A549 (cell line): ENCODE measurements around the gene NLRX1. TPM values are rescaled to one million over a fixed set of nuclear protein-coding genes. Genes with fewer than 3 reads are reported as not detected.

ENCODE experiments used
- ATAC-seq, 2 experiments: fragments of 200-7000 bp in 1 of 2; fragments of >200 bp in 1 of 2; cut with Nextera tagmentation in 1 of 2; cut with Tn5 transposase in 1 of 2; 3 replicates each; pipeline versions ENCODE4 v1.8.0 to v1.9.1; 2018 to 2020; ENCODE audit warnings: mild to moderate bottlenecking in 1 of 2, moderate library complexity in 1 of 2
- CTCF ChIA-PET: fragments of 300-600 bp; sonication (Branson Sonifier 250); formaldehyde crosslinking; extraction: SDS; loops from one replicate; lab custom pipeline; 2021; ENCODE audit warnings: antibody characterized with exemption, inconsistent platforms; lab: Yijun Ruan, JAX
- POLR2A ChIA-PET: fragments of 350-600 bp; formaldehyde crosslinking; extraction: SDS; loops from one replicate; lab custom pipeline; 2021; ENCODE audit warnings: antibody characterized with exemption, inconsistent platforms; lab: Yijun Ruan, JAX
- DNase-seq, 2 experiments: peaks; one replicate each; pipeline versions ENCODE4 v3.0.0 to v3.0.0-alpha.2; 2011 to 2016; ENCODE audit warnings: low read depth in 1 of 2, low spot score in 1 of 2
- FAIRE-seq: peaks from 2 replicates; lab custom pipeline; 2011; peaks lifted over from hg19 to GRCh38; lab: Jason Lieb, UNC
- H3K27ac ChIP-seq, 2 experiments: fragments of >200 bp; sonication (Bioruptor Twin); formaldehyde crosslinking; 3 replicates each; pipeline ENCODE4 v1.5.1; 2016 to 2017
- H3K4me1 ChIP-seq: fragments of >200 bp; sonication (Bioruptor Twin); formaldehyde crosslinking; 3 replicates; pipeline ENCODE4 v1.6.1; 2016
- H3K4me2 ChIP-seq: fragments of >200 bp; sonication (Bioruptor Twin); formaldehyde crosslinking; 3 replicates; pipeline ENCODE4 v1.6.1; 2016
- H3K4me3 ChIP-seq: fragments of >200 bp; sonication (Bioruptor Twin); formaldehyde crosslinking; 3 replicates; pipeline ENCODE4 v1.5.1; 2016
- H3K9me3 ChIP-seq: fragments of >200 bp; sonication (Bioruptor Twin); formaldehyde crosslinking; 3 replicates; pipeline ENCODE4 v1.6.1; 2016
- BHLHE40 ChIP-seq: IDR thresholded peaks from 2 replicates; pipeline ENCODE4 v1.6.1; 2012; ENCODE audit warnings: low read depth, low read length, inconsistent platforms
- CBX8 ChIP-seq: fragments of 200-600 bp; sonication (generic); IDR thresholded peaks from 2 replicates; pipeline ENCODE4 v1.6.1; 2016
- CEBPB ChIP-seq, 2 experiments: fragments of >200 bp in 1 of 2; sonication (Bioruptor Twin) in 1 of 2; formaldehyde crosslinking in 1 of 2; IDR thresholded peaks; 2 replicates each; pipeline ENCODE4 v1.6.1; 2012 to 2016
- EHF ChIP-seq: fragments of 250-450 bp; sonication (Bioruptor Pico); IDR thresholded peaks from 2 replicates; pipeline ENCODE4 v1.5.0; 2020; ENCODE audit warnings: mild to moderate bottlenecking
- EHMT2 ChIP-seq: fragments of 200-600 bp; sonication (generic); IDR thresholded peaks from 2 replicates; pipeline ENCODE4 v1.6.1; 2016; ENCODE audit warnings: antibody characterized with exemption, low read depth, mild to moderate bottlenecking, moderate library complexity
- EP300 ChIP-seq, 2 experiments: fragments of >200 bp; sonication (Bioruptor Twin); formaldehyde crosslinking; IDR thresholded peaks; 2 replicates in 1 of 2; 3 replicates in 1 of 2; pipeline ENCODE4 v1.6.1; 2016 to 2017
- FOXS1 ChIP-seq: fragments of 250-450 bp; sonication (Bioruptor Pico); IDR thresholded peaks from 2 replicates; pipeline ENCODE4 v1.5.0; 2020; ENCODE audit warnings: mild to moderate bottlenecking, moderate library complexity
- HDAC2 ChIP-seq: fragments of 200-600 bp; sonication (generic); IDR thresholded peaks from 2 replicates; pipeline ENCODE4 v1.6.1; 2016
- HES2 ChIP-seq: fragments of >200 bp; sonication (Bioruptor Twin); formaldehyde crosslinking; IDR thresholded peaks from 2 replicates; pipeline ENCODE4 v1.6.1; 2016
- HEYL ChIP-seq: fragments of 250-450 bp; sonication (Bioruptor Pico); IDR thresholded peaks from 2 replicates; pipeline ENCODE4 v1.8.0; 2021; ENCODE audit warnings: mild to moderate bottlenecking, moderate library complexity
- HOXA7 ChIP-seq: fragments of 250-450 bp; sonication (Bioruptor Pico); IDR thresholded peaks from 2 replicates; pipeline ENCODE4 v1.5.0; 2020; ENCODE audit warnings: mild to moderate bottlenecking, moderate library complexity
- HOXB13 ChIP-seq: fragments of 250-450 bp; sonication (Bioruptor Pico); IDR thresholded peaks from 2 replicates; pipeline ENCODE4 v1.5.0; 2020; ENCODE audit warnings: low read depth, mild to moderate bottlenecking, moderate library complexity
- HOXB5 ChIP-seq: fragments of 250-450 bp; sonication (Bioruptor Pico); IDR thresholded peaks from 2 replicates; pipeline ENCODE4 v1.5.0; 2020; ENCODE audit warnings: mild to moderate bottlenecking, moderate library complexity
- KDM1A ChIP-seq: fragments of 200-600 bp; sonication (generic); IDR thresholded peaks from 2 replicates; pipeline ENCODE4 v1.6.1; 2016; ENCODE audit warnings: low read depth, mild to moderate bottlenecking
- MAFK ChIP-seq: fragments of 450-650 bp; IDR thresholded peaks from 2 replicates; pipeline ENCODE4 v1.6.1; 2014; ENCODE audit not compliant: partially characterized antibody
- MYC ChIP-seq: IDR thresholded peaks from 2 replicates; pipeline ENCODE4 v1.6.1; 2012; ENCODE audit warnings: mild to moderate bottlenecking, inconsistent platforms, low read length, improper control_type of control experiment, borderline replicate concordance
- NFE2L2 ChIP-seq: fragments of 150-350 bp; conservative IDR thresholded peaks from 2 replicates; pipeline ENCODE4 v1.6.1; 2014; ENCODE audit warnings: low read length
- NR3C1 ChIP-seq: fragments of >200 bp; sonication (Bioruptor Twin); formaldehyde crosslinking; IDR thresholded peaks from 3 replicates; pipeline ENCODE4 v1.6.1; 2017
- PHF8 ChIP-seq: fragments of 200-600 bp; sonication (generic); IDR thresholded peaks from 2 replicates; pipeline ENCODE4 v1.6.1; 2016; ENCODE audit warnings: low read depth, mild to moderate bottlenecking, antibody characterized with exemption, moderate library complexity, borderline replicate concordance
- POLR2A ChIP-seq: IDR thresholded peaks from 2 replicates; pipeline ENCODE4 v1.6.1; 2012; ENCODE audit warnings: mild to moderate bottlenecking, low read length
- POLR2AphosphoS2 ChIP-seq: conservative IDR thresholded peaks from 2 replicates; pipeline ENCODE4 v1.6.1; 2012; ENCODE audit warnings: low read length, improper control_type of control experiment, inconsistent platforms
- RAD21 ChIP-seq, 2 experiments: fragments of >200 bp in 1 of 2; sonication (Bioruptor Twin) in 1 of 2; formaldehyde crosslinking in 1 of 2; IDR thresholded peaks in 1 of 2; conservative IDR thresholded peaks in 1 of 2; 2 replicates in 1 of 2; 3 replicates in 1 of 2; pipeline ENCODE4 v1.6.1; 2012 to 2018; ENCODE audit warnings: inconsistent platforms in 1 of 2
- RCOR1 ChIP-seq: fragments of 150-350 bp; IDR thresholded peaks from 2 replicates; pipeline ENCODE4 v1.6.1; 2014; ENCODE audit warnings: antibody characterized with exemption, low read length, low read depth
- SMC3 ChIP-seq: fragments of >200 bp; sonication (Bioruptor Twin); formaldehyde crosslinking; IDR thresholded peaks from 3 replicates; pipeline ENCODE4 v1.6.1; 2018; ENCODE audit warnings: inconsistent platforms
- TFCP2L1 ChIP-seq: fragments of 250-450 bp; sonication (Bioruptor Pico); IDR thresholded peaks from 2 replicates; pipeline ENCODE4 v1.5.0; 2021; ENCODE audit warnings: mild to moderate bottlenecking
- TP53 ChIP-seq: fragments of 250-450 bp; sonication (Bioruptor Pico); IDR thresholded peaks from 2 replicates; pipeline ENCODE4 v1.5.0; 2021; ENCODE audit warnings: mild to moderate bottlenecking, moderate library complexity
- USF2 ChIP-seq: fragments of 450-650 bp; IDR thresholded peaks from 2 replicates; pipeline ENCODE4 v1.6.1; 2014; ENCODE audit warnings: antibody characterized with exemption
- ZC3H11A ChIP-seq: fragments of 450-650 bp; IDR thresholded peaks from 2 replicates; pipeline ENCODE4 v1.6.1; 2014; ENCODE audit warnings: antibody characterized with exemption, mild to moderate bottlenecking
- ZNF302 ChIP-seq: fragments of 250-450 bp; sonication (Bioruptor Pico); IDR thresholded peaks from 2 replicates; pipeline ENCODE4 v1.9.0; 2021; ENCODE audit warnings: inconsistent platforms, mild to moderate bottlenecking, moderate library complexity
- WGBS: methylation state at CpG from one replicate; pipeline ENCODE4 v1.1.6; 2017; ENCODE audit errors: missing lambda C conversion rate; 5-methylcytosine and 5-hydroxymethylcytosine counted together
- polyA plus RNA-seq, 4 experiments: library from polyadenylated mRNA; depleted of rRNA in 3 of 4; stranded (reverse); fragments of >200 nt; fragmentation: RNase III in 1 of 4; extraction: RNeasy Plus Mini Kit Qiagen cat#74134 plus additional on column Dnase treatment in 1 of 4; gene quantifications; 2 replicates in 3 of 4; 3 replicates in 1 of 4; pipeline ENCODE4 v1.2.3, GENCODE V29; 2011 to 2017
- TF ChIP-seq, protein P1 (sequence below): fragments of 250-450 bp; sonication (Bioruptor Pico); IDR thresholded peaks from 2 replicates; pipeline ENCODE4 v1.5.0; 2020; ENCODE audit warnings: low read depth, mild to moderate bottlenecking, moderate library complexity

Gene NLRX1
- polyA plus RNA-seq, 2 of the 4 experiments (the other 2 are of a cell fraction) = 8.4 to 8.5 TPM

- FAIRE-seq (no peak), ATAC-seq (peak; percentile 57 to 64), DNase-seq (no peak)
- Histone ChIP-seq H3K27ac (peak overlapping the region; percentile 94 to 99), H3K4me2 (peak overlapping the region; percentile 98), H3K4me3 (peak overlapping the region; percentile 98), H3K9me3 (no peaks in the 10 kb centered on the region), H3K4me1 (peaks cover 21% of the 10 kb centered on the region)
- 10% methylated on average over 9 of the region's 41 CpGs for WGBS
- ChIA-PET CTCF (interaction anchor here (0.7 to 2.7 kb wide), 23 partner anchors 9 to 268 kb away, joined by 3 to 17 read pairs (median 4); partner anchors contain the start of gene C1QTNF5), POLR2A (interaction anchor here (1.4 to 1.5 kb wide), 2 partner anchors 38 to 122 kb away, joined by 3 to 4 read pairs; partner anchors contain the start of gene HMBS)
- TF ChIP-seq PHF8 (no peak), SMC3 (no peak), CEBPB (IDR thresholded peaks at IDR 0.05) (no peak), HES2 (no peak), FOXS1 (no peak), NR3C1 (no peak), POLR2A (no peak), TFCP2L1 (CRISPR knock-in tag) (no peak), HDAC2 (no peak), HEYL (no peak), HOXB13 (CRISPR knock-in tag) (no peak), EHMT2 (no peak), TP53 (no peak), EHF (CRISPR knock-in tag) (no peak), RCOR1 (no peak)
- TF ChIP-seq, protein P1, sequence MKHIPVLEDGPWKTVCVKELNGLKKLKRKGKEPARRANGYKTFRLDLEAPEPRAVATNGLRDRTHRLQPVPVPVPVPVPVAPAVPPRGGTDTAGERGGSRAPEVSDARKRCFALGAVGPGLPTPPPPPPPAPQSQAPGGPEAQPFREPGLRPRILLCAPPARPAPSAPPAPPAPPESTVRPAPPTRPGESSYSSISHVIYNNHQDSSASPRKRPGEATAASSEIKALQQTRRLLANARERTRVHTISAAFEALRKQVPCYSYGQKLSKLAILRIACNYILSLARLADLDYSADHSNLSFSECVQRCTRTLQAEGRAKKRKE (CRISPR knock-in tag) = no peak
These were observed 38.2 kb downstream of the NLRX1 start for GRCh38 chr11:119206511-119207414.

DNA sequence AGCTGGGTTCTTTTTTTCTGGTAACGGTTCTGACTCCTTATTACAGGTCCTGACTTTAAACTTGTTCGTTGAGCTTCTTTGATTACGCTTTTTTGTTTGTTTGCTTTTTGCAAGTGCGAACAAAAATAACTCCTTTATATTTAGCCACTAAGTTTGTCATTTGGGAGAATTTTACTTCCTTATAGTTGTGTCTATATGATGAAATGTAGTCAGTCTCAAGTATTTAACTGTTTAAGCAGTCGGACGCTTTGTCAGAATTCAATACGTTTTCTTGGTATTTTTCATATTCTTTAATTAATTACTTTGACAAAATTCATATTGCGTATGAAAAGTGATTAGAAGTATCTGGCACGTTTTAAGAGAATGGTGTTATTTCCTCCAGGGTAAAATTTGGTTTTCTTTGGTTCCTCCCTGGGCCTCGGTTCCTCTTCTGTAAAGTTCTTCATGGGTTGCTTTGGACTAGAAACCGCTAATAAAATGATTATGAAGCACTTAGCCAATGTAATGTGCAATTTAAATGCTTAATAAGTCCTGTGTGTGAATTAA is 39.0 kb downstream of the NLRX1 start:
- ChIA-PET POLR2A (interaction anchor here (1.5 kb wide), 1 partner anchor 38 kb away, joined by 3 read pairs; no protein-coding TSS in a partner anchor), CTCF (interaction anchor here (1.2 to 2.7 kb wide), 5 partner anchors 10 to 62 kb away, joined by 3 to 17 read pairs (median 4); no protein-coding TSS in a partner anchor)
- DNase-seq = no peak
- Histone ChIP-seq H3K4me1 (peaks cover 21% of the 10 kb centered on the region), H3K4me3 (peak overlapping the region; percentile 98), H3K4me2 (peak overlapping the region; percentile 98), H3K27ac (peak overlapping the region; percentile 94 to 99), H3K9me3 (no peaks in the 10 kb centered on the region)
- no peak for FAIRE-seq
- TF ChIP-seq MAFK (no peak), HES2 (no peak), ZC3H11A (no peak), HOXB5 (CRISPR knock-in tag) (no peak)
- ATAC-seq = no peak
- WGBS = 55% methylated on average over 11 of the region's 11 CpGs

DNA sequence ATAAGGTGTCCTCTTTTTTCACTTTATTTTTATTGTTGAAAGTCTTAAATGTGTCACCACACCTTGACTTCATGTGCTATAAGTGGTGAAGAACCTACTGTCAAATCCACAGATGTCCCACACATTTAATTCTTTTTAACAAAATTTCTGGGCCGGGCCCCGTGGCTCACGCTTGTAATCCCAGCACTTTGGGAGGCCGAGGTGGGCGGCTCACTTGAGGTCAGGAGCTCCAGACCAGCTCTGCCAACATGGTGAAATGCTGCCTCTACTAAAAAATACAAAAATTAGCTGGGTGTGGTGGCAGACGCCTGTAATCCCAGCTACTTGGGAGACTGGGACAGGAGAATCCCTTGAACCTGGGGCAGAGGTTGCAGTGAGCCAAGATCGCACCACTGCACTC is 40.7 kb downstream of the NLRX1 start:
- Histone ChIP-seq H3K4me1 (peaks cover 21% of the 10 kb centered on the region), H3K4me3 (no peak overlapping the region), H3K27ac (no peak overlapping the region), H3K9me3 (no peaks in the 10 kb centered on the region)
- no peak for FAIRE-seq
- ChIA-PET POLR2A (no interaction called here), CTCF (interaction anchor here (0.6 to 1.5 kb wide), 2 partner anchors 147 to 168 kb away, joined by 3 read pairs; no protein-coding TSS in a partner anchor)
- no peak for ATAC-seq
- 95% methylated on average over 7 of the region's 7 CpGs for WGBS
- DNase-seq = no peak
- TF ChIP-seq NFE2L2 (no peak), SMC3 (no peak), RAD21 (conservative IDR thresholded peaks at IDR 0.05 in 1 of 2, IDR thresholded peaks at IDR 0.05 in 1 of 2) (no peak), PHF8 (no peak), BHLHE40 (no peak), CEBPB (IDR thresholded peaks at IDR 0.05) (no peak), USF2 (no peak), ZNF302 (no peak), MYC (no peak), POLR2AphosphoS2 (no peak), HES2 (no peak), CBX8 (no peak), HOXA7 (no peak), KDM1A (no peak), EP300 (IDR thresholded peaks at IDR 0.05) (no peak)
- TF ChIP-seq, all 56 proteins: peak for 0
- no peak overlapping the region for H3K4me2 ChIP-seq
